ENCODE data around the gene TMEM161A. TPM values are rescaled to one million over a fixed set of nuclear protein-coding genes. Genes with fewer than 3 reads are reported as not detected.
A peak's percentile ranks its signal among the peaks of the same experiment; 100 is the strongest.
"Not testable (repeated sequence)": the region's sequence is repeated elsewhere in the genome, so short reads cannot be mapped to it uniquely, and the experiment has no call there.

Gene TMEM161A
- total RNA-seq, 1 donor from 2014 or later, result 24.5 TPM

- DNase-seq (ENCODE audit: low read depth), result no peak
- no peaks in the 10 kb centered on the region for H3K36me3 ChIP-seq (ENCODE audit: control insufficient read depth, insufficient read depth, low read length)
- H3K4me3 ChIP-seq (ENCODE audit: low read depth, low read length), result no peak overlapping the region
- H3K27me3 ChIP-seq (ENCODE audit: control insufficient read depth, insufficient read depth, low read length), result peaks cover 8% of the 10 kb centered on the region
- TF ChIP-seq CTCF (IDR thresholded peaks at IDR 0.05; ENCODE audit: insufficient read depth, low read length, poor library complexity, severe bottlenecking), result no peak
Observed at GRCh38 chr19:19145281-19145680, 7.0 kb upstream of the TMEM161A start.

- peaks cover 10% of the 10 kb centered on the region for H3K27me3 ChIP-seq (ENCODE audit: control insufficient read depth, insufficient read depth, low read length)
- no peak for TF ChIP-seq CTCF (IDR thresholded peaks at IDR 0.05; ENCODE audit: insufficient read depth, low read length, poor library complexity, severe bottlenecking)
- no peak overlapping the region for H3K4me3 ChIP-seq (ENCODE audit: low read depth, low read length)
- no peak for DNase-seq (ENCODE audit: low read depth)
- H3K36me3 ChIP-seq (ENCODE audit: control insufficient read depth, insufficient read depth, low read length), result no peaks in the 10 kb centered on the region
Observed at GRCh38 chr19:19142347-19142746, 4.1 kb upstream of the TMEM161A start.

GRCh38 chr19:19140476-19140875 lies 2.2 kb upstream of the TMEM161A start:
- H3K27me3 ChIP-seq (ENCODE audit: control insufficient read depth, insufficient read depth, low read length), result peaks cover 10% of the 10 kb centered on the region
- DNase-seq (ENCODE audit: low read depth), result no peak
- H3K4me3 ChIP-seq (ENCODE audit: low read depth, low read length), result no peak overlapping the region
- TF ChIP-seq CTCF (IDR thresholded peaks at IDR 0.05; ENCODE audit: insufficient read depth, low read length, poor library complexity, severe bottlenecking), result no peak
- H3K36me3 ChIP-seq (ENCODE audit: control insufficient read depth, insufficient read depth, low read length), result no peaks in the 10 kb centered on the region

- no peaks in the 10 kb centered on the region for H3K36me3 ChIP-seq (ENCODE audit: control insufficient read depth, insufficient read depth, low read length)
- H3K4me3 ChIP-seq (ENCODE audit: low read depth, low read length), result no peak overlapping the region
- no peak for DNase-seq (ENCODE audit: low read depth)
- peaks cover 10% of the 10 kb centered on the region for H3K27me3 ChIP-seq (ENCODE audit: control insufficient read depth, insufficient read depth, low read length)
- no peak for TF ChIP-seq CTCF (IDR thresholded peaks at IDR 0.05; ENCODE audit: insufficient read depth, low read length, poor library complexity, severe bottlenecking)
Observed at GRCh38 chr19:19139876-19140229, 1.6 kb upstream of the TMEM161A start.

- peak overlapping the region; percentile 89 for H3K4me3 ChIP-seq (ENCODE audit: low read depth, low read length)
- TF ChIP-seq CTCF (IDR thresholded peaks at IDR 0.05; ENCODE audit: insufficient read depth, low read length, poor library complexity, severe bottlenecking), result no peak
Observed at GRCh38 chr19:19137556-19138108, 646 bp downstream of the TMEM161A start.

GRCh38 chr19:19135713-19136112 lies 2.6 kb downstream of the TMEM161A start:
- H3K27me3 ChIP-seq (ENCODE audit: control insufficient read depth, insufficient read depth, low read length); H3K4me3 ChIP-seq (ENCODE audit: low read depth, low read length); DNase-seq (ENCODE audit: low read depth); H3K36me3 ChIP-seq (ENCODE audit: control insufficient read depth, insufficient read depth, low read length): not testable (repeated sequence)

More at GRCh38 chr19:19137556-19138108, 646 bp downstream of the TMEM161A start:
- DNase-seq (ENCODE audit: low read depth), result no peak
- H3K27me3 ChIP-seq (ENCODE audit: control insufficient read depth, insufficient read depth, low read length), result peaks cover 10% of the 10 kb centered on the region
- H3K36me3 ChIP-seq (ENCODE audit: control insufficient read depth, insufficient read depth, low read length), result no peaks in the 10 kb centered on the region
